ENCODE data around the gene HIRA. TPM values are rescaled to one million over a fixed set of nuclear protein-coding genes. Genes with fewer than 3 reads are reported as not detected.

HIRA gene
- total and polyA plus RNA-seq, 9 of the 15 experiments (the other 6 are each of a cell fraction or from before 2014, with no cell fraction given) = 0.96 to 132 (median 58.4) TPM

GRCh38 chr22:19478045-19478900 is 46.7 kb upstream of the HIRA start (continued):
- TF ChIP-seq ZNF717 (CRISPR knock-in tag; IDR thresholded peaks at IDR 0.05) = no peak
- no peak for TF ChIP-seq RBM17 (IDR thresholded peaks at IDR 0.05; ENCODE audit: borderline replicate concordance, low read depth, low read length)
- TF ChIP-seq HIVEP1 (CRISPR knock-in tag; IDR thresholded peaks at IDR 0.05) = no peak
- TF ChIP-seq PHTF2 (CRISPR knock-in tag; IDR thresholded peaks at IDR 0.05) = peak; percentile 62; the same call in 1 of the 2 replicates
- 0 out of 2 replicates have a peak, but pooled peaks have one; percentile 3 for TF ChIP-seq ZNF212 (CRISPR knock-in tag; IDR thresholded peaks at IDR 0.05)
- TF ChIP-seq ZKSCAN3 (CRISPR knock-in tag; IDR thresholded peaks at IDR 0.05) = peak; percentile 2; the same call in 1 of the 2 replicates
- no peak for TF ChIP-seq CREM (IDR thresholded peaks at IDR 0.05; ENCODE audit: low read depth)
- TF ChIP-seq ZFPM2 (CRISPR knock-in tag; IDR thresholded peaks at IDR 0.05) = peak; percentile 95; the same call in 1 of the 2 replicates
- no peak for TF ChIP-seq HNRNPH1 (optimal IDR thresholded peaks at IDR 0.05; ENCODE audit: low read depth, low read length)
- no peak for TF ChIP-seq MYC (IDR thresholded peaks at IDR 0.05; ENCODE audit: low read depth, low read length)
- peak; percentile 69; the same call in 1 of the 2 replicates for TF ChIP-seq MYC (CRISPR knock-in tag; IDR thresholded peaks at IDR 0.05; ENCODE audit: borderline replicate concordance, low read depth)
- peak; percentile 5 for TF ChIP-seq CHD7 (IDR thresholded peaks at IDR 0.05; ENCODE audit: low read depth, low read length)
- TF ChIP-seq TAF7 (tag; IDR thresholded peaks at IDR 0.05) = 0 out of 2 replicates have a peak, but pooled peaks have one; percentile 37
- TF ChIP-seq NFYB (IDR thresholded peaks at IDR 0.05; ENCODE audit: extremely low read depth, insufficient read length) = no peak
- peak; percentile 75; the same call in 1 of the 2 replicates for TF ChIP-seq KDM2B (CRISPR knock-in tag; IDR thresholded peaks at IDR 0.05)
- TF ChIP-seq CHD1 (IDR thresholded peaks at IDR 0.05; ENCODE audit: low read length) = peak; percentile 99
- TF ChIP-seq CHD4 (IDR thresholded peaks at IDR 0.05; ENCODE audit: insufficient read depth, insufficient replicate concordance, low read depth, low read length, poor library complexity, severe bottlenecking) = peak; percentile 17
- TF ChIP-seq BMI1 (IDR thresholded peaks at IDR 0.05; ENCODE audit: low read length) = no peak
